ENCODE measurements around the gene OR2M3. TPM values are rescaled to one million over a fixed set of nuclear protein-coding genes. Genes with fewer than 3 reads are reported as not detected.

The OR2M3 gene
- total and polyA plus RNA-seq, 2 of the 8 experiments (the other 6 are each of a cell fraction or from before 2014, with no cell fraction given): not detected

GRCh38 chr1:248164031-248164430 lies 33.0 kb upstream of the OR2M3 start:
- no peak overlapping the region for H3K23ac ChIP-seq (ENCODE audit: insufficient read length)
- ChIA-PET CTCF (ENCODE audit: partially characterized antibody) (no interaction called here), POLR2A (ENCODE audit: partially characterized antibody) (no interaction called here)
- no peak overlapping the region for H4K8ac ChIP-seq (ENCODE audit: extremely low read depth, insufficient read depth, low read length)
- no peaks in the 10 kb centered on the region for H3K79me2 ChIP-seq (ENCODE audit: control insufficient read depth in 1 of 2, insufficient read depth in 2 of 2, low read length in 2 of 2)
- FAIRE-seq (no peak), DNase-seq (ENCODE audit: low read depth in 1 of 2, low spot score in 2 of 2) (no peak)
- H4K5ac ChIP-seq (ENCODE audit: insufficient read length, low read depth, low read length): no peak overlapping the region
- H2BK5ac ChIP-seq (ENCODE audit: low read depth, low read length): no peak overlapping the region
- no peak overlapping the region for H2BK12ac ChIP-seq (ENCODE audit: low read depth, low read length)
- H3K23me2 ChIP-seq (ENCODE audit: low read depth, low read length): no peaks in the 10 kb centered on the region
- H3K79me1 ChIP-seq (ENCODE audit: low read depth, low read length): no peaks in the 10 kb centered on the region
- no peak overlapping the region for H2AFZ ChIP-seq (ENCODE audit: low read length)
- no peak overlapping the region for H4K91ac ChIP-seq (replicated peaks; ENCODE audit: insufficient read length, low read length)
- WGBS, 2 experiments (ENCODE audit: extremely low coverage in 1 of 2, insufficient coverage in 1 of 2, insufficient read length in 1 of 2, insufficient replicate concordance in 2 of 2, low coverage in 1 of 2, low lambda C conversion rate in 2 of 2, missing lambda C conversion rate in 1 of 2): 92% methylated on average over 11 of the region's 12 CpGs; no CpG with 5 or more reads in 1 of the 2 experiments
- H3K4me2 ChIP-seq (ENCODE audit: insufficient read depth in 1 of 2, low read depth in 2 of 2, low read length in 2 of 2): no peak overlapping the region
- H3K56ac ChIP-seq (replicated peaks; ENCODE audit: insufficient read length, low read depth, low read length): no peak overlapping the region
- H3K27ac ChIP-seq (ENCODE audit: low read depth, low read length): no peak overlapping the region
- no peak overlapping the region for H2BK15ac ChIP-seq (ENCODE audit: low read length)
- H3K9me3 ChIP-seq (ENCODE audit: insufficient read depth in 2 of 2, low read depth in 1 of 2, low read length in 1 of 2): peaks cover 37 to 46% of the 10 kb centered on the region in 2 experiments
- H3K27me3 ChIP-seq (replicated peaks in 1 of 4; ENCODE audit: control insufficient read depth in 3 of 4, extremely low read depth in 1 of 4, insufficient read depth in 3 of 4, low read length in 3 of 4): no peaks in the 10 kb centered on the region
- no peak overlapping the region for H2BK20ac ChIP-seq (ENCODE audit: low read length)
- H2AK5ac ChIP-seq (ENCODE audit: low read depth, low read length): no peak overlapping the region
- H3K9ac ChIP-seq (replicated peaks in 1 of 4; ENCODE audit: extremely low read depth in 1 of 4, low read depth in 3 of 4, low read length in 3 of 4): no peak overlapping the region
- no peak overlapping the region for H3K4ac ChIP-seq (replicated peaks; ENCODE audit: insufficient read length, low read depth, low read length)
- no peak overlapping the region for H3K14ac ChIP-seq (ENCODE audit: insufficient read length)
- no peaks in the 10 kb centered on the region; a peak in 1 of 8 replicates for H3K36me3 ChIP-seq (ENCODE audit: control insufficient read depth in 2 of 4, insufficient read depth in 4 of 4, low read length in 3 of 4)
- H3K18ac ChIP-seq (ENCODE audit: extremely low read depth, low read length): no peak overlapping the region
- no peak overlapping the region for H2BK120ac ChIP-seq (replicated peaks; ENCODE audit: low read depth, low read length)
- H3K4me3 ChIP-seq (ENCODE audit: extremely low read depth in 1 of 4, insufficient read depth in 2 of 4, low read depth in 3 of 4, low read length in 4 of 4): no peak overlapping the region
- H3K4me1 ChIP-seq (replicated peaks in 1 of 4; ENCODE audit: control insufficient read depth in 3 of 4, insufficient read depth in 4 of 4, low read length in 3 of 4): no peaks in the 10 kb centered on the region
- no peaks in the 10 kb centered on the region for H4K20me1 ChIP-seq (replicated peaks in 1 of 2; ENCODE audit: control insufficient read depth in 1 of 2, insufficient read depth in 2 of 2, low read length in 2 of 2)
- TF ChIP-seq E2F6 (IDR thresholded peaks at IDR 0.05) (no peak), SP2 (IDR thresholded peaks at IDR 0.05; ENCODE audit: low read length) (no peak), BACH1 (IDR thresholded peaks at IDR 0.05; ENCODE audit: low read length) (no peak), JUND (IDR thresholded peaks at IDR 0.05; ENCODE audit: low read length) (no peak), JUN (IDR thresholded peaks at IDR 0.05; ENCODE audit: low read depth, low read length) (no peak), POLR2AphosphoS5 (IDR thresholded peaks at IDR 0.05; ENCODE audit: low read depth, low read length) (no peak), RNF2 (IDR thresholded peaks at IDR 0.05; ENCODE audit: borderline replicate concordance, low read depth, low read length, missing control alignments, poor library complexity, severe bottlenecking) (no peak), SRF (IDR thresholded peaks at IDR 0.05; ENCODE audit: low read depth, low read length) (no peak), ASH2L (IDR thresholded peaks at IDR 0.05; ENCODE audit: low read length) (no peak), TAF1 (IDR thresholded peaks at IDR 0.05; ENCODE audit: low read depth, low read length) (no peak), CHD1 (IDR thresholded peaks at IDR 0.05; ENCODE audit: low read depth, low read length) (no peak), SIRT6 (IDR thresholded peaks at IDR 0.05; ENCODE audit: low read length) (no peak), RXRA (IDR thresholded peaks at IDR 0.05; ENCODE audit: insufficient read depth, low read depth, low read length) (no peak), MAFK (IDR thresholded peaks at IDR 0.05; ENCODE audit: low read depth, low read length) (no peak), CBX5 (IDR thresholded peaks at IDR 0.05; ENCODE audit: low read depth, low read length) (no peak), EZH2 (IDR thresholded peaks at IDR 0.05; ENCODE audit: low read depth, low read length, severe bottlenecking) (no peak)
